H9 (cell line): ENCODE data around the gene GTPBP4. TPM values are rescaled to one million over a fixed set of nuclear protein-coding genes. Genes with fewer than 3 reads are reported as not detected.
"Not testable (repeated sequence)": the region's sequence is repeated elsewhere in the genome, so short reads cannot be mapped to it uniquely, and the experiment has no call there.

Experiments used
- DNase-seq: peaks from one replicate; pipeline ENCODE4 v3.0.0-alpha.2; 2017
- H2AFZ ChIP-seq: one replicate; pipeline ENCODE4 v1.6.1; 2013; ENCODE audit warnings: mild to moderate bottlenecking, low read length, control low read depth, moderate library complexity
- H2AK5ac ChIP-seq: 2 replicates; pipeline ENCODE4 v1.6.1; 2013; ENCODE audit warnings: low read length, control low read depth, mixed read lengths; ENCODE audit not compliant: insufficient read length
- H2BK120ac ChIP-seq: one replicate; pipeline ENCODE4 v1.6.1; 2013; ENCODE audit warnings: low read depth, mild to moderate bottlenecking, low read length, control low read depth, inconsistent platforms; ENCODE audit not compliant: poor library complexity, severe bottlenecking
- H2BK12ac ChIP-seq: 2 replicates; pipeline ENCODE4 v1.6.1; 2013; ENCODE audit warnings: low read length, control low read depth, mixed read lengths, low read depth; ENCODE audit not compliant: insufficient read length
- H2BK15ac ChIP-seq: 2 replicates; pipeline ENCODE4 v1.6.1; 2013; ENCODE audit warnings: low read depth, low read length, control low read depth
- H2BK20ac ChIP-seq: one replicate; pipeline ENCODE4 v1.6.1; 2013; ENCODE audit warnings: low read depth, mild to moderate bottlenecking, low read length, control low read depth, inconsistent platforms; ENCODE audit not compliant: poor library complexity, severe bottlenecking
- H2BK5ac ChIP-seq: 2 replicates; pipeline ENCODE4 v1.6.1; 2013; ENCODE audit warnings: low read length, control low read depth, mixed read lengths; ENCODE audit not compliant: insufficient read length
- H3K14ac ChIP-seq: 2 replicates; pipeline ENCODE4 v1.6.1; 2013; ENCODE audit warnings: low read length, control low read depth; ENCODE audit not compliant: insufficient read depth
- H3K18ac ChIP-seq: 2 replicates; pipeline ENCODE4 v1.6.1; 2013; ENCODE audit warnings: low read depth, mild to moderate bottlenecking, mixed read lengths, low read length, control low read depth; ENCODE audit not compliant: insufficient read length
- H3K23ac ChIP-seq: 2 replicates; pipeline ENCODE4 v1.6.1; 2013; ENCODE audit warnings: low read length, control low read depth, mixed read lengths, low read depth; ENCODE audit not compliant: insufficient read length
- H3K23me2 ChIP-seq: 2 replicates; pipeline ENCODE4 v1.6.1; 2013; ENCODE audit warnings: low read depth, mild to moderate bottlenecking, mixed read lengths, low read length, control low read depth; ENCODE audit not compliant: insufficient read length, poor library complexity, severe bottlenecking
- H3K27ac ChIP-seq: 2 replicates; pipeline ENCODE4 v1.5.1; 2013; ENCODE audit warnings: low read length, control low read depth, mixed read lengths, low read depth; ENCODE audit not compliant: insufficient read length
- H3K27me3 ChIP-seq: 2 replicates; pipeline ENCODE4 v1.6.1; 2013; ENCODE audit warnings: low read length, control low read depth, inconsistent platforms; ENCODE audit not compliant: insufficient read depth
- H3K4ac ChIP-seq: 2 replicates; pipeline ENCODE4 v1.6.1; 2013; ENCODE audit warnings: low read depth, mild to moderate bottlenecking, control low read depth, inconsistent platforms, low read length, moderate library complexity
- H3K4me1 ChIP-seq: 2 replicates; pipeline ENCODE4 v1.6.1; 2013; ENCODE audit warnings: low read length, control low read depth, inconsistent platforms; ENCODE audit not compliant: insufficient read depth
- H3K4me2 ChIP-seq: 2 replicates; pipeline ENCODE4 v1.6.1; 2013; ENCODE audit warnings: low read length, control low read depth, mixed read lengths; ENCODE audit not compliant: insufficient read length, insufficient read depth
- H3K56ac ChIP-seq: 2 replicates; pipeline ENCODE4 v1.6.1; 2013; ENCODE audit warnings: low read depth, mild to moderate bottlenecking, mixed read lengths, low read length, control low read depth; ENCODE audit not compliant: insufficient read length
- H3K79me1 ChIP-seq: 2 replicates; pipeline ENCODE4 v1.6.1; 2013; ENCODE audit warnings: low read depth, mild to moderate bottlenecking, moderate library complexity, low read length, control low read depth, inconsistent platforms; ENCODE audit not compliant: insufficient read depth, poor library complexity, severe bottlenecking
- H3K79me2 ChIP-seq: 2 replicates; pipeline ENCODE4 v1.6.1; 2013; ENCODE audit warnings: low read length, control low read depth, inconsistent platforms; ENCODE audit not compliant: insufficient read depth
- H3K9ac ChIP-seq: 2 replicates; pipeline ENCODE4 v1.6.1; 2013; ENCODE audit warnings: low read length, control low read depth, mixed read lengths; ENCODE audit not compliant: insufficient read length; ENCODE audit errors: extremely low read depth
- H3K9me3 ChIP-seq: one replicate; pipeline ENCODE4 v1.6.1; 2013; ENCODE audit warnings: low read depth, low read length, inconsistent platforms; ENCODE audit not compliant: control insufficient read depth
- H3T11ph ChIP-seq: one replicate; pipeline ENCODE4 v1.6.1; 2013; ENCODE audit warnings: mild to moderate bottlenecking, low read length, control low read depth, inconsistent platforms
- H4K20me1 ChIP-seq: one replicate; pipeline ENCODE4 v1.6.1; 2013; ENCODE audit not compliant: control insufficient read depth, insufficient read length, insufficient read depth
- H4K5ac ChIP-seq: 2 replicates; pipeline ENCODE4 v1.6.1; 2013; ENCODE audit warnings: low read depth, mild to moderate bottlenecking, mixed read lengths, low read length, control low read depth; ENCODE audit not compliant: insufficient read length
- H4K8ac ChIP-seq: replicated peaks from 2 replicates; pipeline ENCODE4 v1.6.1; 2013; ENCODE audit warnings: low read length, control low read depth, mixed read lengths, low read depth; ENCODE audit not compliant: insufficient read length
- H4K91ac ChIP-seq: 2 replicates; pipeline ENCODE4 v1.6.1; 2013; ENCODE audit warnings: low read depth, mild to moderate bottlenecking, moderate library complexity, mixed read lengths, low read length, control low read depth; ENCODE audit not compliant: insufficient read length
- H3K27ac Mint-ChIP-seq, 3 experiments: 2 replicates in 2 of 3; 3 replicates in 1 of 3; pipeline ENCODE4 v1.8.0; 2020 to 2021; ENCODE audit warnings: mixed read lengths in 3 of 3, mild to moderate bottlenecking in 1 of 3, moderate library complexity in 1 of 3
- H3K27me3 Mint-ChIP-seq: 2 replicates; pipeline ENCODE4 v1.8.0; 2021; ENCODE audit warnings: low read depth, mild to moderate bottlenecking, moderate library complexity, mixed read lengths
- H3K36me3 Mint-ChIP-seq, 3 experiments: 2 replicates in 2 of 3; 3 replicates in 1 of 3; pipeline ENCODE4 v1.8.0; 2020 to 2021; ENCODE audit warnings: low read depth in 3 of 3, mixed read lengths in 3 of 3; ENCODE audit not compliant: insufficient read depth in 1 of 3
- H3K4me1 Mint-ChIP-seq, 2 experiments: 2 replicates each; pipeline ENCODE4 v1.8.0; 2020; ENCODE audit warnings: mixed read lengths in 2 of 2
- H3K4me3 Mint-ChIP-seq, 2 experiments: 2 replicates in 1 of 2; 3 replicates in 1 of 2; pipeline ENCODE4 v1.8.0; 2020 to 2021; ENCODE audit warnings: mild to moderate bottlenecking in 2 of 2, mixed read lengths in 2 of 2, moderate library complexity in 1 of 2
- H3K9me3 Mint-ChIP-seq, 2 experiments: 2 replicates in 1 of 2; 3 replicates in 1 of 2; pipeline ENCODE4 v1.8.0; 2020; ENCODE audit warnings: mild to moderate bottlenecking in 2 of 2, mixed read lengths in 2 of 2, moderate library complexity in 1 of 2
- WGBS: extraction: QIAGEN DNeasy Blood & Tissue Kit; methylation state at CpG from one replicate; pipeline ENCODE4 v1.1.7; 2013; ENCODE audit warnings: missing lambda C conversion rate, low lambda C conversion rate, mixed read lengths; ENCODE audit not compliant: insufficient read length; ENCODE audit errors: extremely low coverage; 5-methylcytosine and 5-hydroxymethylcytosine counted together
- total RNA-seq: library from RNA; stranded (reverse); gene quantifications from 2 replicates; pipeline ENCODE4 v1.2.1, GENCODE V29; 2021
- TF ChIP-seq, protein P1 (sequence below): fragments of 200-600 bp; sonication (generic); conservative IDR thresholded peaks from 3 replicates; pipeline ENCODE4 v1.8.0; 2021; ENCODE audit warnings: antibody characterized with exemption, mild to moderate bottlenecking

Gene GTPBP4
- total RNA-seq, 1 experiment from 2014 or later, result 134 TPM

DNA sequence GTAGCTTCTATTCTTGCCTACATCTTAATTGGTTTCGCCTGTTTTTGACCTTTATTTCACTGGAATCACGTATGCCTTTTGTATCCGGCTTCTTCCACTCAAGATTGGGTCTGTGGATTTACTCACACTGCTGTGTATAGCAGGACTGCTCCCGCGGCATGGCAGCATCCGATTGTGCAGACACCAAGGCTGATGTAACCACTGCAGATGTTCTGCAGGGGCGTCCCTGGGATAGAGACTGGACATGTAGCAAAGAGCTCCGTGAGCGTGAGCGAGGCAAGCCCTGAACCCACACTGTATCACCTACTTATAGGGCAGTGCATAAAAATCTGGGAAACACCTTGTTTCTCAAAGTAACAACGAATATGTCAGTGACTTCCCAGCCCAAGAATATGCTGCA, 48.9 kb downstream of the GTPBP4 start:
- no peak overlapping the region for H2BK5ac ChIP-seq
- H3K79me1 ChIP-seq, result no peaks in the 10 kb centered on the region
- no peak overlapping the region for H2BK12ac ChIP-seq
- H2AK5ac ChIP-seq, result no peak overlapping the region
- Mint-ChIP-seq H3K9me3 (no peaks in the 10 kb centered on the region), H3K4me3 (no peak overlapping the region), H3K27ac (peak overlapping the region in 1 of 3 experiments; percentile 88; a peak in 3 of 7 replicates), H3K27me3 (no peaks in the 10 kb centered on the region), H3K4me1 (peaks cover 15 to 25% of the 10 kb centered on the region in 2 experiments), H3K36me3 (peaks cover 7 to 22% (median 20%) of the 10 kb centered on the region in 3 experiments; a peak in 6 of 7 replicates)
- H3K27ac ChIP-seq, result no peak overlapping the region
- H3K23me2 ChIP-seq, result no peaks in the 10 kb centered on the region
- H2AFZ ChIP-seq, result no peak overlapping the region
- H2BK20ac ChIP-seq, result no peak overlapping the region
- H2BK15ac ChIP-seq, result no peak overlapping the region
- H4K91ac ChIP-seq, result no peak overlapping the region
- H3K18ac ChIP-seq, result no peak overlapping the region
- H3K79me2 ChIP-seq, result no peaks in the 10 kb centered on the region
- H4K8ac ChIP-seq, result no peak overlapping the region
- no peaks in the 10 kb centered on the region for H3K27me3 ChIP-seq
- H3K23ac ChIP-seq, result no peak overlapping the region
- H2BK120ac ChIP-seq, result no peak overlapping the region
- H3T11ph ChIP-seq, result no peak overlapping the region
- H3K4me1 ChIP-seq, result no peaks in the 10 kb centered on the region; the same call in 1 of the 2 replicates
- H3K14ac ChIP-seq, result no peak overlapping the region
- H3K4me2 ChIP-seq, result no peak overlapping the region
- H3K9me3 ChIP-seq, result no peaks in the 10 kb centered on the region
- TF ChIP-seq, protein P1, sequence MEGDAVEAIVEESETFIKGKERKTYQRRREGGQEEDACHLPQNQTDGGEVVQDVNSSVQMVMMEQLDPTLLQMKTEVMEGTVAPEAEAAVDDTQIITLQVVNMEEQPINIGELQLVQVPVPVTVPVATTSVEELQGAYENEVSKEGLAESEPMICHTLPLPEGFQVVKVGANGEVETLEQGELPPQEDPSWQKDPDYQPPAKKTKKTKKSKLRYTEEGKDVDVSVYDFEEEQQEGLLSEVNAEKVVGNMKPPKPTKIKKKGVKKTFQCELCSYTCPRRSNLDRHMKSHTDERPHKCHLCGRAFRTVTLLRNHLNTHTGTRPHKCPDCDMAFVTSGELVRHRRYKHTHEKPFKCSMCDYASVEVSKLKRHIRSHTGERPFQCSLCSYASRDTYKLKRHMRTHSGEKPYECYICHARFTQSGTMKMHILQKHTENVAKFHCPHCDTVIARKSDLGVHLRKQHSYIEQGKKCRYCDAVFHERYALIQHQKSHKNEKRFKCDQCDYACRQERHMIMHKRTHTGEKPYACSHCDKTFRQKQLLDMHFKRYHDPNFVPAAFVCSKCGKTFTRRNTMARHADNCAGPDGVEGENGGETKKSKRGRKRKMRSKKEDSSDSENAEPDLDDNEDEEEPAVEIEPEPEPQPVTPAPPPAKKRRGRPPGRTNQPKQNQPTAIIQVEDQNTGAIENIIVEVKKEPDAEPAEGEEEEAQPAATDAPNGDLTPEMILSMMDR, result no peak
- no peak overlapping the region for H3K9ac ChIP-seq
- H3K56ac ChIP-seq, result no peak overlapping the region
- WGBS, result no CpG with 5 or more reads among the region's 11 CpGs
- DNase-seq, result no peak
- no peak overlapping the region for H4K5ac ChIP-seq
- H4K20me1 ChIP-seq, result no peaks in the 10 kb centered on the region
- H3K4ac ChIP-seq, result no peak overlapping the region

DNA sequence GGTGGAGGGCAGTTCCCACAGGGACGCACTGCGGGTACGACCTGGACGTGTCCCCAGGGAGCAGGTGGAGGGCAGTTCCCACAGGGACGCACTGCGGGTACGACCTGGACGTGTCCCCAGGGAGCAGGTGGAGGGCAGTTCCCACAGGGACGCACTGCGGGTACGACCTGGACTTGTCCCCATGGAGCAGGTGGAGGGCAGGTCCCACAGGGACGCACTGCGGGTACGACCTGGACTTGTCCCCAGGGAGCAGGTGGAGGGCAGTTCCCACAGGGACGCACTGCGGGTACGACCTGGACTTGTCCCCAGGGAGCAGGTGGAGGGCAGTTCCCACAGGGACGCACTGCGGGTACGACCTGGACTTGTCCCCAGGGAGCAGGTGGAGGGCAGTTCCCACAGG, 50.5 kb downstream of the GTPBP4 start:
- H2BK12ac ChIP-seq, H2BK15ac ChIP-seq, H3K56ac ChIP-seq, H3K79me1 ChIP-seq, H3K23ac ChIP-seq, H4K20me1 ChIP-seq, H3K23me2 ChIP-seq, H2AFZ ChIP-seq, H2AK5ac ChIP-seq, H3K4me1 ChIP-seq, H2BK20ac ChIP-seq, H3K79me2 ChIP-seq, H4K91ac ChIP-seq, H3K4me3 Mint-ChIP-seq, H3K27me3 ChIP-seq, H4K8ac ChIP-seq, H4K5ac ChIP-seq, H3K9me3 ChIP-seq, H3K27ac ChIP-seq, H3T11ph ChIP-seq, H3K27me3 Mint-ChIP-seq, H2BK120ac ChIP-seq, H3K18ac ChIP-seq, DNase-seq, H3K14ac ChIP-seq, H3K4me2 ChIP-seq, H3K9me3 Mint-ChIP-seq, H3K27ac Mint-ChIP-seq, H3K4ac ChIP-seq, H3K9ac ChIP-seq, H2BK5ac ChIP-seq: not testable (repeated sequence)
- WGBS, result no CpG with 5 or more reads among the region's 20 CpGs
- Mint-ChIP-seq H3K36me3 (peaks cover 16 to 38% (median 35%) of the 10 kb centered on the region in 3 experiments; a peak in 6 of 7 replicates), H3K4me1 (peaks cover 15 to 19% of the 10 kb centered on the region in 2 experiments)
